HG02642 (cell line): ENCODE data around the gene USP47.

Source experiments
- ATAC-seq: cut with Tn5 transposase; IDR thresholded peaks from one replicate; pipeline ENCODE4 v1.9.1; 2021; ENCODE audit warnings: mild to moderate bottlenecking; ENCODE audit not compliant: unreplicated experiment, poor library complexity

The USP47 gene

DNA sequence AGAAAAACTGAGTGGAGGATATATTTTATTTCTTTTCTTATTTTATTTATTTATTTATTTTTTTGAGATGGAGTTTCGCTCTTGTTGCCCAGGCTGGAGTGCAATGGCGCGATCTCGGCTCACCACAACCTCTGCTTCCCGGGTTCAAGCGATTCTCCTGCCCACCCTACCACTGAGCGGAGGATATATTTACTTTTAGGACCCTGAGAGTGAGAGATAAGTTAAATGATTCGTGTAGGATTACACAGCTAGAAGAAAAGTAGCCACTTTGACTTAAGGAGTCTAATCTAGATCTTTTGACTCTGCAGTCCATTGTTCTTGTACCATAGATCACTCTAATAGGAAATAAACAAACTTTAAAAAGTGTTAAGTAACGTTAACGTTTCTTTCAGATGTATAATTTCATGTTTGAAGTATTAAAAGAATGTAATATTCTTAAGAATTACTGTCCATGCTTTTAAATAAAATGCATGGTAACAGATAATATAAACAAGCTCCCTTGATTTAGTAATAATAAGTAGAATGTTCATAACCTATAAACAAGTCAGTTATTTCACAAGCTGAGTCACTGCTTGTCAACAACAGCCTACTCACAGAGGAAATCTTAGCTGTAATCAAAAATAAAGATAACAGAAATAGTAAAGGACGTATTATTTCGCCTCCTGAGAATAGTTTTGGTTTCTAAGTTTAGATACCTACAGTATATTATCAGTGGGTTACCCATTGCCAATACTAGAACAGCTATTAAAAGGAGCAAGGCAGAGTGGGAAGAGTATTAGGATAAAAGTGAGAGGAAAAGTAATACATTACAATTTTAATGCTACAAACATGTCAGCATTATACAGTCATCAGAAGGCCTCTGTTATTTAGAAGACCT is 18.6 kb downstream of the USP47 start:
- ATAC-seq: no peak

DNA sequence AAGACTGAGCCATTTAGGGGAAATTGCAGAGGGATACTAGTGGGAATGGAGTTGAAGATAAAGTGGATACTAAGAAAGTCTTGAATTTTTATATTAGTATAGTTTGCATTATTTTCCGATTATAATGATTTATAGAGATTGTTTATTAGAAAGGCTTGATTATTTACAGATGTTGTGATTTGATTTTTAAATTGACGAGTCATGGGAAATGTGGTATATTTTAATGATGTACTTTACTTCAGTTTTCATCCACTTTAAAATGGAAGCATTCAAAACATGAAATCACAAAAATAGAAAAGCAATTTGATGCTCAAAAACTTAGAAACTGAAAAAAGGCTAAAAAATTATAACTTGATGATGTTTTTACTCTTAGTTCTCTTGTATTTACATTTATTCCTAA is 21.2 kb downstream of the USP47 start:
- ATAC-seq: no peak

DNA sequence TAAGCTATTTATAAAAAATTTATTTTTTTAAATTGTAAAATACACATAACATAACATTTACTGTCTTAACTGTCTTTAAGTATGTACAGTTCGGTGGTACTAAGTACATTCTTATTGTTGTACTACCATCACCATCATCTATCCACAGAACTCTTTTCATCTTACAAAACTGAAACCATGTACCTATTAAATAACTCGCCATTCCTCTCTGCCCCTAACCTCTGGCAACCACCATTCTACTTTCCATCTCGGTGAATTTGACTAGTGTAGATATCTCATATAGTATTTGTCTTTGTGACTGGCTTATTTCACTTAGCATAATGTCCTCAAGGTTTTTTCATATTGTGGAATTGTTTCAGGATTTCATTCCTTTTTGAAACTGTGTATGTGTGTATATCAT is 22.6 kb downstream of the USP47 start:
- ATAC-seq: no peak

DNA sequence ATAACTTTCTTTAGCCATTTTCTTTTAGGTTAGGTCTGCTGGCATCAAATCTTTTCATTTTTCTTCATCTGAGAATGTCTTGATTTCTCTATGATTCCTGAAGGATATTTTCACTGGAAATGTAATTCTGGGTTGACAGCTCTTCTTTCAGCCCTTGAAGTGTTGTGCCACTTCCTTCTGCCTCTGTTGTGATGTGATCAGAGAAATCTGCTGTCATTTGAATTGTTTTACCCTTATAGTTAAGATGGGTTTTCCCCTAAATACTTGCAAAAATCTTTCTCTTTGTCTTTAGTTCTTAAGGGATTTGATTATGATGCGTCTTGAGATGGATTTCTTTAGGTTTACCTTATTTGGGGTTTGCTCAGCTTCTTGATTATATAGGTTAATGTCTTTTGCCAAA is 23.0 kb downstream of the USP47 start:
- no peak for ATAC-seq

DNA sequence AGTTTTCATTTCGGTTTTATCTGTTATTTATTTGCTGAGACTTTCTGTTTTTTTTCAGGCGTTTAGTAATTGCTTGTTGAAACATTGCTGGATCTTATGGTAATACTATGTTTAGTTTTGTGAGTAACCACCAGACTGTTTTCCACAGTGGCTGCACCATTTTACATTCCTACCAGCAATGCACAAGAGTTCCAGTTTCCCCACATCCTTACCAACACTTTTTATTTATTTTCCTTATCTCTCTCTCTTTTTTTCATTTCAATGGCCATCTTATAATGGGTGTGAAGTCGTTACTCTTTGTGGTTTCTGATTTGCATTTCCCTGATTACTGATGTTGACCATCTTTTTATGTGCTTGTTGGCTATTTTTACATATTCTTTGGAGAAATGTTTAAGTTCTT is 23.7 kb downstream of the USP47 start:
- ATAC-seq: no peak

DNA sequence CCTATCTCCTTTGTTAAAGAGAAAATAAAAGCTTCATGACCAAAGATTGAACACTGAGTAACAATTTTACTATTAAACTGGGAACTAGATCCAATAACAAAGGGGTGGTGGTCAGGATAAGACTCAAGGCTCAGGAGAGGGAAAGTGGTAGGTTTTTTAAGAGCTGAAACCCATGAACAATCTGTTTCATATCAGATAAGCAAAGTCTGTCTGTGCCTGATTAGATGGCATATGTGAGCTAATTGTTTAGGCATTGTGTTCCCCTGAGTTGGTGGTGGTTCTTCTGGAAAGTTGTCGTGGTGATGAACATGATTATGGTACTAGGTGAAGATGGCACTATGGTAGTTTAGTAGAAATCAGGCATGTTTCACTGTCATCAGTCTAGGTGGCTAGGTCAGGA is 24.4 kb downstream of the USP47 start:
- no peak for ATAC-seq

DNA sequence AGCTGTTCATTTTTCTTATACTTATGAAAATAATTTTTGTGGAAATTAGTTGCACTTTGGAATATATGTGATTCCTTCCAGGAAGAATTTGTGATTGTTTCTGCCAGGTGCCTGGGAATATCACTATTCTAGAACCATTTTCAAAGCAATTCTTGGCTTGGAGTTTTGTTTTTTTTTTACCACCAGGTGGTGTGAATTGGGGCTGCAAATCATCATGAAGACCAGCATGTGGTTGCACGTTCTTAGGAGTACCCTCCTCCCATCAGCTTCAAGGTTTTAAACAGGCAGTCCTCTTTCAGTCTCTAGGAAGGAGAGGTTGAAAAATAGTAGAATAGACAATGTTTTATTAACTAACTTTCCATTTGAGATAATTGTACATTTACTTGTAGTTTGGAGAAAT is 25.9 kb downstream of the USP47 start:
- ATAC-seq: no peak

DNA sequence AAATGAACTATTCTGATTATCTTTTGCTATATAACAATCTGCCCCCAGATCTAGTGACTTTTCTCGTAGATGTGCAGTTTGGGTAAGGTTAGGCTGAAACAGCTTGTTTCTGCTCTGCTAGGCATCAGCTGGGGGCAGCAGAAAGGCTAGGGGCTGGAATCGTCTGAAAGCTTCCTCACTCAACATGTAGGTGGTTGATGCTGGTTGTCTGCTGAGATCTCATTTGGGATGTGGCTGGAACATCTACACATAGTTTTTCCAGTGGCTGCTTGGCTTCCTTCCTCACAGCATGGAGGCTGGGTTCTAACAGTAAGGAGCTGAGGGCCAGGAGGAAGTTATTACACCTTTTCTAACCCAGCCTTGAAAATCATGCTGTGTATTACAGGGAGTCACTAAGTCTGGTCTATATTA is 30.2 kb downstream of the USP47 start:
- ATAC-seq: no peak

DNA sequence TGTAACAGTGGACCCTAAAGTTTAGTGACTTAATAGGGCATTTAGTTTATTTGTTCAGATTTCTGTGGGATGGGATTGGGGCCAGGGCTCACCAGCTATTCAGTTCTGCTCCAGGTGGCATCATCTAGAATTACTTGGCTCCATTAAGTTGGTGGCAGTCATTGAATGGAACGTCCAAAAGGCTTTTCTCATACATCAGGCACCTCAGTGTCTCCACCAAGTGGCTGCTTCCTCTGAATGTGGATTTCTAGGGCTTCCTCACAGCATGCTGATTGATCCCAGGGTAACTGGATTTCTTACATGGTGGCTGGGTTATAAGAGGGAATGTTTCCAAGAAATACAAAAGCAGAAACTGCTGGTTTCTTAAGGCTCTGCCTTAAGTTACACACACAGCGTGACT is 34.7 kb downstream of the USP47 start:
- no peak for ATAC-seq

DNA sequence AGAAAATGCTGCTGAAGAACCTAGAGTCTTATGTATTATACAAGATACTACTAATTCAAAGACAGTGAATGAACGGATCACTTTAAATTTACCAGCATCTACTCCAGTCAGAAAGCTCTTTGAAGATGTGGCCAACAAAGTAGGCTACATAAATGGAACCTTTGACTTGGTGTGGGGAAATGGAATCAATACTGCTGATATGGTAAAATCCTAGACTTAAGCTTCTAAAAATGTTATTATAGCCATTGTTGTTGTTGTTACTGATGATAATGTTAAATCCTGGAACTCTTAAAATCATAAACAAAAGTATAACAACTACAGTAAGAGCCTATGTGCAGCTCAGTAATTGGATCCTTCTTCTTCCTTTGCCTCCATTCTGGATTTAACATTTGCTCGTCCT is 38.4 kb downstream of the USP47 start:
- ATAC-seq: no peak

DNA sequence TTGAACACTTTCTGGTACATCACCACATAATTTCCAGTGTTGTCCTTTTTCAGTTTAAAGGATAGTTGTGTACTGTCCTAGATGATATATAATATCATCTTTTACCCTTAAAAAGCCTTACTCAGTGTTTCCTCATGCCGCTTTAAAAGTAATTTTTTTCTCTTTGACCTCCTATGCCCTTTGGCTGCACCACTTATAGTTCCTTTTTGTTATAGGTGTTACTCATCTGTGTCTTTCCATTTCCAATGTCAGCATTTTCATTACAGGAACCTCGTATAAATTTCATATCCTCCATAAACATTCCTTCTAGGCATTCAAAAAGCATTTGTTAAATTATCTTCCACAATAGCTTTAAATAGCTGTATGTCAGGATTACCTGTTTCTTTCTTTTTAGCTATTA is 40.8 kb downstream of the USP47 start:
- ATAC-seq: no peak

DNA sequence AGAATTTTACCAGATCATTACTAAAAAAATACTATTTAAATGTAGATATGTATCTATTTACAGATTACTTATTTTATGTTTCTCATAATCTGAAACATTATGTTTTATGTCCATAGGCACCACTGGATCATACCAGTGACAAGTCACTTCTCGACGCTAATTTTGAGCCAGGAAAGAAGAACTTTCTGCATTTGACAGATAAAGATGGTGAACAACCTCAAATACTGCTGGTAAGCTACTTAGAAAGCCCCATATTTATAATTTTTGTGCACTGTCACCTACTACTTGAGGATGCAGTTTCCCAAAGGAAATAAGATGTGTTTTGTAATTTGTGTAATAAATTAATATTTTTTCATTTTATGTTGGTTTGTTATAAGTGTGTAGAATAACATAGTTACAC is 42.6 kb downstream of the USP47 start:
- no peak for ATAC-seq

DNA sequence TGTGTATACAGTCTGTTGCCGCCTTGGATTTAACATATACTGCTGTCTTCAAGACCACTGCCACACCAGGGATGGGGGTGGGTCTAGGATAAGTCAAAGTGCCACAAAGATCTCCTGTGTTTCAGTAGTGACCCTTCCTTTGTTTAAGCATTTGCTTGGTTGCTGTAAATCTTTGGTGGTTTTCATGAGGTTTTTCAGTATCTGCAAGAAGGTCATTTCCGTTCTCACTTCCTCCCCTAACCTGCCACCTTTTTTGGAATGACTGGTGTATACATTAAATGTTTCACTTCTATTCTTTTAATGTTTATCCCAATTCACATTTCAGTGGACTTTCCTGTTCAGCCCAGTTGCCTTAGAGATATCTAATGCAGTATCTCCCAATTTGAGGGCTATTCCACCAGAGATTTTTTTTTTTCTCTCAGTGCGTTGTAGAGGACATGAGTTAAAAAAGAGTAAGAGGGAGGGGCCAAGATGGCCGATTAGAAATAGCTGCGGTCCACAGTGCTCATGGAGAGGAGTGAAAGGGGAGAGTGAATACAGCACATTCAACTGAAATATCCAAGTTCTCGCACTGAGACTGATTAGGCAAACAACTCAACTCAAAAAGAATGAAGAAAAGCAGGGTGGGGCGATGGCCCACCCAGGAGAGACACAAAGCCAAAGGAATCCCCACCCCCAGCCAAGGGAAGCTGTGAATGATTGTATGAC is 43.2 kb downstream of the USP47 start:
- peak; percentile 80 for ATAC-seq

DNA sequence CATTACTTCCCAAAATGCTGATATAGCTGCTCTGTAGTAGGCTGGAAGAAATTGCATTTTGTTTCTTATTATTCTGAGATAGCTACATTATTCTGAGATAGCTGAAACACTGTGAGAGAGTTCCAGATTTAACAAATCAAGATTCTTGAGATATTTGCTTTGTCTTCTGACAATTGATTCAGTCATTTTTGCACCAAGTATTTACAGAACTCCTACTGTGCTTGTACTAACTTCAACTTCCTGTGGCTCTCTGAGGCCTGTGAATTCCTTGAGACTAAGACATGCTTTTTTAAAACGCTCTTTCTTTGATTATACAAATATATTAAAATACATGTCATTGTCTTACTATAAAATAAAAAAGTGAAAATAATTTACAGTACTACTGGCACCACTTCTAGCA is 52.7 kb downstream of the USP47 start:
- no peak for ATAC-seq

DNA sequence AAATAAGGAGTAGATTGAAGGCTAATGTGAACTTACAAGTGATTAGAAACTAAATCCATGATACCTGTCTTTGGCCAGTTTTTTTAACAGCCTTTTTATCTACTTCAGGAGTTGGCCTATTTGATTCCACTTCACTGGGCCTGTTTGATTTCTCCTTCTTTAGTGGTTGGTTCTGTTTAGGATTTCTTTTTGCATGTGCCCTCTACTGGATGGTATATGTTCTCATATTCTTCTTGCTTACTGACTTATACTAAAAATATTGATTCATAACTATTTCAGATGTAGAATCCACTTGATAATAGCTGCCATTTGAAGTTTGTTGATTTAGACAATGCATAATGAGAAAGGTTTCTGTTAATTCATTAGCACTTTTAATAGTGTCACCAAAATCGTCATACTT is 53.9 kb downstream of the USP47 start:
- ATAC-seq: no peak

DNA sequence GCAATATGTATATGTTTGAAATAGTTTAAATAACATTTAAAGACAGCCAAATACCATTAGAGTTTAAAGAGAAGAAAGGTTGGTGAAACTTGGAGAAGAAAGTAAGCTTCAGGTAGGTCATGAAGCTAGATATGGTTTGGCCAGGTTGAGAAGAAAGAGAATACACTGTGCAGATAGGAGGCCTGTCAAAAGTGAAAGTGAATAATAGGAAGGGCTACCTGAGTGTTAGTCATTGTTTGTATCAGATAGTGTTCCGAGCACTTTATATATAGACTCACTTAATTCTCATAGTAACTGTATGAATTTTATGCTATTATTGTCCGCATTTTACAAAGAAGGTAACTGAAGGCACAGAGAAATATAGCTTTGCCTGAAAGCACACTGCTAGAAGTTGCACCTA is 56.9 kb downstream of the USP47 start:
- ATAC-seq: no peak

DNA sequence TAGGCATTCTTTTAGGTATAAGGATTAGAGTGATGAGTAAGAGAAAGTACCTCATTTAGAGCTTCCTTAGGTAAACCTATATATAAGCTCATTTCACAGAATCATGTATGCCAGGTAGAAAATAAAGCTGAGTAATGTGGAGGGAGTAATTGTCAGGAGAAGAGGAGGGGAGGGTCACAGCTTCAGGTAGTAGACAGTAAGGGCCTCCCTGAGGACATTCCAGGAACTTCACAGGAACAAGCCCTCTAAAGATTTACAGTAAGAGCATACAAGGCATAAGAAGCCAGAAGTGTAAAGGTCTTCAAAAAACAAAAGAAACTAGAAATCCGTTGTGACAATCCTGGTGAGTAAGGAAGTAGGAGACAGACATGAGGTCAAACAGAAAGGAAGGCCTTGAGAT is 57.6 kb downstream of the USP47 start:
- no peak for ATAC-seq

DNA sequence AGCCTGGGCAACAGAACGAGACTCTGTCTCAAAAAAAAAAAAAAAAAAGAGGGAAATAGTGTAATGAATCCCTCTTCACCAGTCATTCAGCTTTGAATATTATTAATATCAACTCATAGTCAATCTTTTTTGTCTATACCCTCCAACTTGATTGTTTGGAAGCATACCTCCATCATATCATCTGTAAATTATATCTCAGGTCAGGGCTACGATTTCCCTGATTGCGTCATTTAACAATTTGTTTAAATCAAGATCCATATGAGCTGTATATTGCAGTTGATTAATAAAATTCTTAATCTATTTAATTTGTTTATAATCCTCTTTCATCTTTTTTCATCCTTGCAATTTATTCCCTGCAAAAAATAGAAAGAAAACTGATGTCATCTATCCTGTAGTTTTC is 60.2 kb downstream of the USP47 start:
- ATAC-seq: no peak

DNA sequence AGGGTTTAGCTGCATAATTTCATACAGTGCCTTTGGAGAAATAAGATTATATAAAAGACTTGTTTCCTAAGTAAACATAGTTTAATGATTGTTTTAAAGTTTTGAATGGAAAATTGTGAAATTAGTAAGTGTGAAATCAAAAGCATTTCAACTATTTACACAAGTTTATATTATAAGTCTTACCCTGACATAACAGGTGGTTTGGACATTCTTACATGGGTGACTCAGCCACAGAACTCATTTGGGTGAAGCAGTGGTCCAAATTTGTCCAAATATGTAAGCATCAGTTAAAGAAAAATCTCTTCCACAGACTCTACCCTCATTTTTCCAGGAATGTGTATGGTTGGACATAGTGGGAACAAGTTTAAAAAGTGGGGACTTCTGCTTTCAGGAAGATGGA is 68.0 kb downstream of the USP47 start:
- no peak for ATAC-seq

DNA sequence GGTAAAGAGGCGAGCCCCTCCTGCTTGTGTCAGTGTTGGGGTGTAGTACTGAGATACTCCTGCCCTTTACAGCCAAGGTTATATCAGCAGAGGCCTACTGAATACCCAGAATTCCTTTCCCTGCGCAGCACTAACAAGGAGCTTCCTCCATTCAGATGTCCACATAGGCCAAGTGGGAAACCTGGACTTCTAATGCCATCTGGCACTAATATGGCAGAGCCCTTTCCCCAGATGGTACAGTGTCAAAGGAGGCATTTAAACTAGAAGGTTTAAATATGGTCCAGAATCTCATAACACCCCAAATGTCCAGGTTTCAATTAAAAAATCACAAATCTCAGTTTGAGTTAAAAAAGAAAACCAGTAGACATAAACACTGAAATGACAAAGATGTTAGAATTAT is 68.8 kb downstream of the USP47 start:
- no peak for ATAC-seq

DNA sequence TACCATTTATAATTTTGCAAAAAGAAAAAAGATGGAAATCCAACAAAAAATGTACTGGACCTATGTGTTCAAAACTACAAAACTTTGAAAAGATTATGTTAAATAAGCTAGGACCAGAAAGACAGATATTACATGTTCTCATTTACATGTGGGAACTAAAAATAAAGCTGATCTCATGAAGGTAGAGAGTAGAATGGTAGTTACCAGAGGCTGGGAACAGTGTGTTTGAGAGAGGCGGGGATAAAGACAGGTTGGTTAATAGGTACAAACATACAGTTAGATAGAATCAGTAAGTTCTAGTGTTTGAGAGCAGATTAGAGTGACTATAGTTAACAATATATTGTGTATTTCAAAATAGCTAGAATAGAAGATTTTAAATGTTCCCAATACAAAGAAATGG is 71.6 kb downstream of the USP47 start:
- ATAC-seq: no peak

DNA sequence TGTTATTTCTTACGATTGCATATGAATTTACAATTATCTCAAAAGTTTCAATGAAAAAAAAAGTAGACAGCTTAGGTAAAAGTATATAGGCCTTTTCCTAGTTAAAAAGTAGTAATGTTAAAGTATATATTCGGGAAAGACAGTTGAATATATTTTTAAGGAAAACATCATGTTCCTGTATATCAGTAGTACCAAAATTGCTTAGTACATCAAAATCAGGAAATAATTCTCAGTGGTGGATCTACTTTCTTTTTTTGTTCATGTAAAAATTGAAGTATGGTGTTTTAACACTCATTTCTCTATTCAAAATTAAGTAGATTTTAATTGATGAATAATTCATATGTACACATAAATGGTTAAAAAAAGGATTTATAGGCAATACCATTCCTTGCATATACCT is 73.9 kb downstream of the USP47 start:
- no peak for ATAC-seq
